GM10248 (cell line): ENCODE results near the gene KSR1.
"Not testable (repeated sequence)": the region's sequence is repeated elsewhere in the genome, so short reads cannot be mapped to it uniquely, and the experiment has no call there.

Source experiments
- CTCF ChIA-PET: fragments of 300-600 bp; sonication (Branson Sonifier 250); formaldehyde crosslinking; extraction: SDS; loops from one replicate; lab custom pipeline; 2021; ENCODE audit warnings: antibody characterized with exemption; lab: Yijun Ruan, JAX
- POLR2A ChIA-PET: fragments of 350-650 bp; sonication (Branson Sonifier 250); formaldehyde crosslinking; extraction: SDS; loops from one replicate; lab custom pipeline; 2020; ENCODE audit warnings: antibody characterized with exemption; lab: Yijun Ruan, JAX
- DNase-seq: peaks from one replicate; pipeline ENCODE4 v3.0.0; 2012; ENCODE audit errors: extremely low spot score
- TF ChIP-seq, protein P1 (sequence below): IDR thresholded peaks from 2 replicates; pipeline ENCODE4 v1.5.1; 2012; ENCODE audit warnings: mild to moderate bottlenecking, low read depth; ENCODE audit errors: extremely low read depth, missing control alignments, control extremely low read depth

The KSR1 gene

DNA sequence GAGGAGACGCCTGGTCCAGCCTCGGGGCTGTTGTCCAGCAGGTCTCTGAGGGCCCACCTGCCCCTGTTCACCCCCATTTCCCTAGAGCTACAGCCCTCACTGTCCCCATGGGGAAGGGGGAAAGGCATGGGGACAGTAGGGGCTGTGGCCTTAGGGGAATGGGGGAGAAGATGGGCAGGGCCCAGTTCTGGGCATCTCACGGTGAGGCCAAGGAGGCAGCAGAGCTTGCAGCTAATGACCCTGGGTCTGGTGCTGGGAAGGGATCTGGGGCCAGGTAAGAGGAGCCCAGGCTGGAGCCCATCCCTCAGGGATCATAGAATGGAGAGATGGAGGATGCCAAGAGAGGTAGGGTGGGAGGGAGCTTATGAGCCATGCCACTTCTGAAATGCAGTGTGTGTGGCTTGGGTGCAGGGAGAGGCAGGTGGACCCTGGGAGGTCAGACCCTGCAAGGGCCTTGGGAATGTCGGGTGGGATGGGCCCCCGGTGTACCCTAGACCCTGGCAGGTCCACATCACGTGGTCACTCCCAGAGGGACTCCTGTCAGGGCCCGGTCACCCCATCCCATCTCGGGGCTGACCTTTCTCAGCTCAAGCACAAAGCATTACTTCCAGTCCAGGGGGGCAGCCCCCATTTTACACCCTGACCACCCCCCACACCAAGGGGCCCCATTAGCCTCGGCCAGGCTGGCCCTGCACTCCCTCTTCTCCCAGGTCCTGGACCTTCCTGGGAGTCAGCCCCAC, 35.9 kb upstream of the KSR1 start:
- ChIA-PET POLR2A (no interaction called here), CTCF (interaction anchor here (1.3 kb wide), 1 partner anchor 30 kb away, joined by 3 read pairs; no protein-coding TSS in a partner anchor)
- DNase-seq, result no peak
- TF ChIP-seq, protein P1, sequence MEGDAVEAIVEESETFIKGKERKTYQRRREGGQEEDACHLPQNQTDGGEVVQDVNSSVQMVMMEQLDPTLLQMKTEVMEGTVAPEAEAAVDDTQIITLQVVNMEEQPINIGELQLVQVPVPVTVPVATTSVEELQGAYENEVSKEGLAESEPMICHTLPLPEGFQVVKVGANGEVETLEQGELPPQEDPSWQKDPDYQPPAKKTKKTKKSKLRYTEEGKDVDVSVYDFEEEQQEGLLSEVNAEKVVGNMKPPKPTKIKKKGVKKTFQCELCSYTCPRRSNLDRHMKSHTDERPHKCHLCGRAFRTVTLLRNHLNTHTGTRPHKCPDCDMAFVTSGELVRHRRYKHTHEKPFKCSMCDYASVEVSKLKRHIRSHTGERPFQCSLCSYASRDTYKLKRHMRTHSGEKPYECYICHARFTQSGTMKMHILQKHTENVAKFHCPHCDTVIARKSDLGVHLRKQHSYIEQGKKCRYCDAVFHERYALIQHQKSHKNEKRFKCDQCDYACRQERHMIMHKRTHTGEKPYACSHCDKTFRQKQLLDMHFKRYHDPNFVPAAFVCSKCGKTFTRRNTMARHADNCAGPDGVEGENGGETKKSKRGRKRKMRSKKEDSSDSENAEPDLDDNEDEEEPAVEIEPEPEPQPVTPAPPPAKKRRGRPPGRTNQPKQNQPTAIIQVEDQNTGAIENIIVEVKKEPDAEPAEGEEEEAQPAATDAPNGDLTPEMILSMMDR, result no peak

DNA sequence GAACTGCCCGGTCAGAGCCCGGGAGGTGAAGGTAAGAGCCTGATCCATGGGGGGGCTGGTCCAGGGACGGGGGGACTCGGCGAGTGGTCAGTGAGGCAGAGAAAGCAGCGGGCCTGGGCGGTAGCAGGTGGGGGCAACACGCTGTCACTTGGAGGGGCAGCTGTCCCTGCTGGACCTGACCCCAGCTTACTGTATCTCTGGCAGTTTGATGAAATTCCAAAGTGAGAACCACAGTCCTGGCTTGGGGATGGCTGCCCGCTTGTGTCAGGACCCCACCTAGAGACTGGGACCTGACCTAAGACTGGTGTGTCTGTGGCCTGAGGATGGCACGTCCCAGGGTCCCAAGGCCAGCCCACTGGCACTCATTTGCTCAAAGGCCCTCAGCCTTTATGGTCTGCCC, 35.1 kb upstream of the KSR1 start:
- no peak for DNase-seq
- CTCF ChIA-PET, result interaction anchor here (1.3 kb wide), 1 partner anchor 30 kb away, joined by 3 read pairs; no protein-coding TSS in a partner anchor
- POLR2A ChIA-PET, result no interaction called here
- TF ChIP-seq, protein P1, result no peak

DNA sequence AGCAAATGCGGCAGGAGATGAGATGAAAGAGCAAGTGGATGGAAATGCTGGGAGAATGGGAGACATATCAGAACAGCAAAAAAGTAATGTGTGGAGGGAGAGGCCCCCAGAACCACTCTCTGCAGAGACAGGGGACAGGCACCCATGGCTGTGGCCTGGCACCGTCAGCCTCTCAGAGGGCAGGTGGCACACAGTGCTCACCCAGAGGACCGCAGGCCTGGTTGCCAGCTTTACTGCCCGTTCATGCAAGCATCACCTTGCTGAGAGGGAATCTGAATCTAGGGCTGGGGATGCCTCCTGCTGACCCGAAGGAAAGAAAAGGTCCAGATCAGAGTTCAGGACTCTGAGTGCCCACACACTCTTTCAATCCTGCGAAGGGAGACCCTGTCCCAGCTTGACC, 34.6 kb upstream of the KSR1 start:
- CTCF ChIA-PET, result interaction anchor here (1.1 kb wide), 1 partner anchor 185 kb away, joined by 5 read pairs; no protein-coding TSS in a partner anchor
- DNase-seq, POLR2A ChIA-PET: not testable (repeated sequence)

DNA sequence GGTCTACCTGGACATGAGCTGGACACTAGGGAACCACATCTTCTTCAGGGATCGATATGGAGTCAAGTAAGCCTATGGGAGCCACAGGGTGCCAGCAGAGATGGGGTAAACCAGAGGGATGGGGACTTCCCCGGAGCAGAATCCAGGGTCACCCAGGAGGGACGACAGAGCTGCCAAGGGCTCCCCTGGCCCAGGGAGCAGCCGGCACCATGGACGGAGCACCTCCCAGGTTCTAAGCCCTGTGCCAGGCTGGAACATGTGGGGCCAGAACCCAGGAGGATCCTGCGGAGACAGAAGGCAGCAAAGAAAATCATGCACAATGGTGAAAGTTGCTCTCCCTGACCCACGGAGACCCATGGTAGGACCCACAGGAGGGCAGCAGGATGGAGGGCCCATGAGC, 33.6 kb upstream of the KSR1 start:
- TF ChIP-seq, protein P1, result no peak
- ChIA-PET CTCF (interaction anchor here (1.0 to 1.5 kb wide), 3 partner anchors 9 to 186 kb away, joined by 3 to 5 read pairs (median 5); no protein-coding TSS in a partner anchor), POLR2A (no interaction called here)
- no peak for DNase-seq

DNA sequence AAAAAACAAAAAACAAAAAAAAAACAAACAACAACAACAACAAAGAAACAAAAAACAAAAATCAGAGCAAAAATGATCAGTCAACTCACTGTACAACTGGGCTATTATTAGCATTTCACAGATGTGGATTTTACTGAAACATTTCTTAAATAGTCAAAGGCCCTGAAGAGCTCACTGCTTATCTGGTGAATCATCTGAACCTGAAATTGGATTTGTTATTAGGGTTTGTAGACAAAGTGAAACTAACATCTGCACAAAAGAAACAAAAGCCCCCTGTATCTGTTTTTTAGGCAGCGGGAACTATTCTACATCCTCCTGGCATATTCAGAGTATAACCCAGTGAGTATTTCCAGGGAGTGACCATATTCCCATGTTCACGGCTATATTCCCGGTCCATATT, 32.6 kb upstream of the KSR1 start:
- ChIA-PET CTCF (interaction anchor here (0.9 kb wide), 1 partner anchor 36 kb away, joined by 3 read pairs; no protein-coding TSS in a partner anchor), POLR2A (no interaction called here)

DNA sequence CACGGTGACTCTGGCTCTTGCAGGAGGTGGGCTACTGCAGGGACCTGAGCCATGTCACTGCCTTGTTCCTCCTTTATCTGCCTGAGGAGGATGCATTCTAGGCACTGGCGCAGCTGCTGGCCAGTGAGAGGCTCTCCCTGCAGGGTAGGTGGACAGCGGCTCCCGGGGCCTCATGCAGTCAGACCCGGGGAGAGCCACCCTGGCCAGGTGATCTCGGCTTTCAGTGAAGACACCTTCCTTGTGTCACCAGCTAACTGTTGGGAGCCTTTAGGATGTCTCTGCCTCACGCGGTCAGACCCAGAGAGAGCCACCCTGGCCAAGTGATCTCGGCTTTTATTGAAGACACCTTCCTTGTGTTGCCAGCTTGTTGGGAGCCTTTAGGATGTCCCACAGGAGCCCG, 31.7 kb upstream of the KSR1 start:
- CTCF ChIA-PET, result no interaction called here

More for the DNA sequence above, 32.6 kb upstream of the KSR1 start:
- TF ChIP-seq, protein P1, result no peak
- DNase-seq, result peak; percentile 33

DNA sequence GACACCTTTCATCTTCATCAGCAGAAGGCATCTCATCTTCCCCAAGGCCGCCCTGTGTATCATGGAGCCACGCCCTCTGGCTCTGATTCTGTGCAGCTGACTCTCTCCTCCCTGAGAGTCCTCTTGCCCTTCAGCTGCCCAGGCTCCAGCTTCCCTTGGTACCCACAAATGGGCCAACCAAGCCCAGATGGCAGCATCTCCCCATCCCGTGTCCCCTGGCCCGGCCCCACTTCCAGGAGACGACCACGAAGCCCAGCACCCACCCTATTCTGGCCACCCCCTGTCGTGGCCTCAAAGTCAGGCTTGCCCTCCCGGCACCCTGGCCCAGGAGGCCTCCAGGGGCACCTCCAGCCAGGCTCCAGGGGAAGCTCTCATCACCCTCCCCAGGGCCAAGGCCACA, 31.3 kb upstream of the KSR1 start:
- DNase-seq, result no peak
- ChIA-PET POLR2A (no interaction called here), CTCF (no interaction called here)
- TF ChIP-seq, protein P1, result no peak

More for the DNA sequence above, 31.7 kb upstream of the KSR1 start:
- POLR2A ChIA-PET, result no interaction called here
- DNase-seq, result no peak
- TF ChIP-seq, protein P1, result no peak

DNA sequence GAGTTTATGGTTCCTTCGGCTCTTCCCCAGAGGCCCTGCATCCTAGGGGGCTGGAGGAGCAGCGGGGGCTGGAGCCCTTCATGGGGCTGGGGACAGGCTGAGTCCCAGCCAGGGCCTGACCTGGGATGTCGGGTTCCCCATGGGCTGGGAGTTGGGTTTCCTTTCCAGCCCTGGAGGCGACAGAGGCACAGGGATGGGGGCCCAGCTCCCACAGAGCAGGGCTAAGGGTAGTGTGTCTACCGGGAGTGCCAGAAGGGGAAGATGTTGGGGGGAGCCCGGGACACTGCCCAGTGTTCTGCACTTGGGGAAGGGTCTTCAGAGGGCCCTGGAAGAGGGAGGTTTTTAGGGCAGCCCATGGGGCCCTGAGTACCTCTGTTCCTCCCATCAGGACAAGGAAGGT, 30.7 kb upstream of the KSR1 start:
- DNase-seq, POLR2A ChIA-PET, CTCF ChIA-PET: not testable (repeated sequence)
